H9 (cell line): ENCODE data around the gene TTC28. TPM values are rescaled to one million over a fixed set of nuclear protein-coding genes. Genes with fewer than 3 reads are reported as not detected.

Experiments used
- DNase-seq: peaks from one replicate; pipeline ENCODE4 v3.0.0-alpha.2; 2017
- H2AFZ ChIP-seq: one replicate; pipeline ENCODE4 v1.6.1; 2013; ENCODE audit warnings: mild to moderate bottlenecking, low read length, control low read depth, moderate library complexity
- H2AK5ac ChIP-seq: 2 replicates; pipeline ENCODE4 v1.6.1; 2013; ENCODE audit warnings: low read length, control low read depth, mixed read lengths; ENCODE audit not compliant: insufficient read length
- H2BK120ac ChIP-seq: one replicate; pipeline ENCODE4 v1.6.1; 2013; ENCODE audit warnings: low read depth, mild to moderate bottlenecking, low read length, control low read depth, inconsistent platforms; ENCODE audit not compliant: poor library complexity, severe bottlenecking
- H2BK12ac ChIP-seq: 2 replicates; pipeline ENCODE4 v1.6.1; 2013; ENCODE audit warnings: low read length, control low read depth, mixed read lengths, low read depth; ENCODE audit not compliant: insufficient read length
- H2BK15ac ChIP-seq: 2 replicates; pipeline ENCODE4 v1.6.1; 2013; ENCODE audit warnings: low read depth, low read length, control low read depth
- H2BK20ac ChIP-seq: one replicate; pipeline ENCODE4 v1.6.1; 2013; ENCODE audit warnings: low read depth, mild to moderate bottlenecking, low read length, control low read depth, inconsistent platforms; ENCODE audit not compliant: poor library complexity, severe bottlenecking
- H2BK5ac ChIP-seq: 2 replicates; pipeline ENCODE4 v1.6.1; 2013; ENCODE audit warnings: low read length, control low read depth, mixed read lengths; ENCODE audit not compliant: insufficient read length
- H3K14ac ChIP-seq: 2 replicates; pipeline ENCODE4 v1.6.1; 2013; ENCODE audit warnings: low read length, control low read depth; ENCODE audit not compliant: insufficient read depth
- H3K18ac ChIP-seq: 2 replicates; pipeline ENCODE4 v1.6.1; 2013; ENCODE audit warnings: low read depth, mild to moderate bottlenecking, mixed read lengths, low read length, control low read depth; ENCODE audit not compliant: insufficient read length
- H3K23ac ChIP-seq: 2 replicates; pipeline ENCODE4 v1.6.1; 2013; ENCODE audit warnings: low read length, control low read depth, mixed read lengths, low read depth; ENCODE audit not compliant: insufficient read length
- H3K23me2 ChIP-seq: 2 replicates; pipeline ENCODE4 v1.6.1; 2013; ENCODE audit warnings: low read depth, mild to moderate bottlenecking, mixed read lengths, low read length, control low read depth; ENCODE audit not compliant: insufficient read length, poor library complexity, severe bottlenecking
- H3K27ac ChIP-seq: 2 replicates; pipeline ENCODE4 v1.5.1; 2013; ENCODE audit warnings: low read length, control low read depth, mixed read lengths, low read depth; ENCODE audit not compliant: insufficient read length
- H3K27me3 ChIP-seq: 2 replicates; pipeline ENCODE4 v1.6.1; 2013; ENCODE audit warnings: low read length, control low read depth, inconsistent platforms; ENCODE audit not compliant: insufficient read depth
- H3K4ac ChIP-seq: 2 replicates; pipeline ENCODE4 v1.6.1; 2013; ENCODE audit warnings: low read depth, mild to moderate bottlenecking, control low read depth, inconsistent platforms, low read length, moderate library complexity
- H3K4me1 ChIP-seq: 2 replicates; pipeline ENCODE4 v1.6.1; 2013; ENCODE audit warnings: low read length, control low read depth, inconsistent platforms; ENCODE audit not compliant: insufficient read depth
- H3K4me2 ChIP-seq: 2 replicates; pipeline ENCODE4 v1.6.1; 2013; ENCODE audit warnings: low read length, control low read depth, mixed read lengths; ENCODE audit not compliant: insufficient read length, insufficient read depth
- H3K56ac ChIP-seq: 2 replicates; pipeline ENCODE4 v1.6.1; 2013; ENCODE audit warnings: low read depth, mild to moderate bottlenecking, mixed read lengths, low read length, control low read depth; ENCODE audit not compliant: insufficient read length
- H3K79me1 ChIP-seq: 2 replicates; pipeline ENCODE4 v1.6.1; 2013; ENCODE audit warnings: low read depth, mild to moderate bottlenecking, moderate library complexity, low read length, control low read depth, inconsistent platforms; ENCODE audit not compliant: insufficient read depth, poor library complexity, severe bottlenecking
- H3K79me2 ChIP-seq: 2 replicates; pipeline ENCODE4 v1.6.1; 2013; ENCODE audit warnings: low read length, control low read depth, inconsistent platforms; ENCODE audit not compliant: insufficient read depth
- H3K9ac ChIP-seq: 2 replicates; pipeline ENCODE4 v1.6.1; 2013; ENCODE audit warnings: low read length, control low read depth, mixed read lengths; ENCODE audit not compliant: insufficient read length; ENCODE audit errors: extremely low read depth
- H3K9me3 ChIP-seq: one replicate; pipeline ENCODE4 v1.6.1; 2013; ENCODE audit warnings: low read depth, low read length, inconsistent platforms; ENCODE audit not compliant: control insufficient read depth
- H3T11ph ChIP-seq: one replicate; pipeline ENCODE4 v1.6.1; 2013; ENCODE audit warnings: mild to moderate bottlenecking, low read length, control low read depth, inconsistent platforms
- H4K20me1 ChIP-seq: one replicate; pipeline ENCODE4 v1.6.1; 2013; ENCODE audit not compliant: control insufficient read depth, insufficient read length, insufficient read depth
- H4K5ac ChIP-seq: 2 replicates; pipeline ENCODE4 v1.6.1; 2013; ENCODE audit warnings: low read depth, mild to moderate bottlenecking, mixed read lengths, low read length, control low read depth; ENCODE audit not compliant: insufficient read length
- H4K8ac ChIP-seq: replicated peaks from 2 replicates; pipeline ENCODE4 v1.6.1; 2013; ENCODE audit warnings: low read length, control low read depth, mixed read lengths, low read depth; ENCODE audit not compliant: insufficient read length
- H4K91ac ChIP-seq: 2 replicates; pipeline ENCODE4 v1.6.1; 2013; ENCODE audit warnings: low read depth, mild to moderate bottlenecking, moderate library complexity, mixed read lengths, low read length, control low read depth; ENCODE audit not compliant: insufficient read length
- H3K27ac Mint-ChIP-seq, 3 experiments: 2 replicates in 2 of 3; 3 replicates in 1 of 3; pipeline ENCODE4 v1.8.0; 2020 to 2021; ENCODE audit warnings: mixed read lengths in 3 of 3, mild to moderate bottlenecking in 1 of 3, moderate library complexity in 1 of 3
- H3K27me3 Mint-ChIP-seq: 2 replicates; pipeline ENCODE4 v1.8.0; 2021; ENCODE audit warnings: low read depth, mild to moderate bottlenecking, moderate library complexity, mixed read lengths
- H3K36me3 Mint-ChIP-seq, 3 experiments: 2 replicates in 2 of 3; 3 replicates in 1 of 3; pipeline ENCODE4 v1.8.0; 2020 to 2021; ENCODE audit warnings: low read depth in 3 of 3, mixed read lengths in 3 of 3; ENCODE audit not compliant: insufficient read depth in 1 of 3
- H3K4me1 Mint-ChIP-seq, 2 experiments: 2 replicates each; pipeline ENCODE4 v1.8.0; 2020; ENCODE audit warnings: mixed read lengths in 2 of 2
- H3K4me3 Mint-ChIP-seq, 2 experiments: 2 replicates in 1 of 2; 3 replicates in 1 of 2; pipeline ENCODE4 v1.8.0; 2020 to 2021; ENCODE audit warnings: mild to moderate bottlenecking in 2 of 2, mixed read lengths in 2 of 2, moderate library complexity in 1 of 2
- H3K9me3 Mint-ChIP-seq, 2 experiments: 2 replicates in 1 of 2; 3 replicates in 1 of 2; pipeline ENCODE4 v1.8.0; 2020; ENCODE audit warnings: mild to moderate bottlenecking in 2 of 2, mixed read lengths in 2 of 2, moderate library complexity in 1 of 2
- CTCF ChIP-seq: fragments of 200-600 bp; sonication (generic); conservative IDR thresholded peaks from 3 replicates; pipeline ENCODE4 v1.8.0; 2021; ENCODE audit warnings: antibody characterized with exemption, mild to moderate bottlenecking
- WGBS: extraction: QIAGEN DNeasy Blood & Tissue Kit; methylation state at CpG from one replicate; pipeline ENCODE4 v1.1.7; 2013; ENCODE audit warnings: missing lambda C conversion rate, low lambda C conversion rate, mixed read lengths; ENCODE audit not compliant: insufficient read length; ENCODE audit errors: extremely low coverage; 5-methylcytosine and 5-hydroxymethylcytosine counted together
- total RNA-seq: library from RNA; stranded (reverse); gene quantifications from 2 replicates; pipeline ENCODE4 v1.2.1, GENCODE V29; 2021

Gene TTC28
- total RNA-seq, 1 experiment from 2014 or later: 13.6 TPM

GRCh38 chr22:28465841-28466240 lies 213.8 kb downstream of the TTC28 start:
- no peak overlapping the region for H3K14ac ChIP-seq
- no peaks in the 10 kb centered on the region for H3K23me2 ChIP-seq
- H2BK5ac ChIP-seq: no peak overlapping the region
- no peak for TF ChIP-seq CTCF
- H3K4me1 ChIP-seq: no peaks in the 10 kb centered on the region
- no peak overlapping the region for H3K4ac ChIP-seq
- H3K27me3 ChIP-seq: no peaks in the 10 kb centered on the region
- no peak overlapping the region for H3K4me2 ChIP-seq
- H3K18ac ChIP-seq: no peak overlapping the region
- no peaks in the 10 kb centered on the region for H4K20me1 ChIP-seq
- H2BK120ac ChIP-seq: no peak overlapping the region
- no peak overlapping the region for H3K56ac ChIP-seq
- DNase-seq: no peak
- H3T11ph ChIP-seq: no peak overlapping the region
- no peak overlapping the region for H2BK20ac ChIP-seq
- no peak overlapping the region for H3K27ac ChIP-seq
- H3K79me1 ChIP-seq: no peaks in the 10 kb centered on the region
- Mint-ChIP-seq H3K27ac (no peak overlapping the region), H3K4me3 (no peak overlapping the region), H3K4me1 (peaks cover 2 to 6% of the 10 kb centered on the region in 2 experiments; a peak in 3 of 4 replicates), H3K27me3 (no peaks in the 10 kb centered on the region), H3K9me3 (no peaks in the 10 kb centered on the region), H3K36me3 (no peaks in the 10 kb centered on the region)
- WGBS: no CpG with 5 or more reads among the region's 1 CpG
- no peak overlapping the region for H3K23ac ChIP-seq
- no peak overlapping the region for H2AK5ac ChIP-seq
- no peak overlapping the region for H4K5ac ChIP-seq
- H2AFZ ChIP-seq: no peak overlapping the region
- no peak overlapping the region for H4K91ac ChIP-seq
- no peak overlapping the region for H3K9ac ChIP-seq
- H2BK15ac ChIP-seq: no peak overlapping the region
- no peak overlapping the region for H2BK12ac ChIP-seq
- H3K79me2 ChIP-seq: no peaks in the 10 kb centered on the region
- no peaks in the 10 kb centered on the region for H3K9me3 ChIP-seq
- no peak overlapping the region for H4K8ac ChIP-seq
